HepG2 (cell line): Measurements from ENCODE around the gene CNN3. TPM values are rescaled to one million over a fixed set of nuclear protein-coding genes. Genes with fewer than 3 reads are reported as not detected.
A peak's percentile ranks its signal among the peaks of the same experiment; 100 is the strongest.

ENCODE experiments used
- DPF2 ChIP-seq: sonication (generic); formaldehyde crosslinking; IDR thresholded peaks from 2 replicates; pipeline ENCODE4 v1.4.0; 2020; ENCODE audit warnings: mild to moderate bottlenecking, low read depth, missing genetic modification reagents, borderline replicate concordance
- EP300 ChIP-seq, 3 experiments: sonication (generic) in 1 of 3; formaldehyde crosslinking in 1 of 3; IDR thresholded peaks; 2 replicates each; pipeline versions ENCODE4 v1.5.1 to v1.6.1; 2011 to 2020; ENCODE audit warnings: low read depth in 2 of 3, low read length in 2 of 3, borderline replicate concordance in 1 of 3, improper control_type of control experiment in 1 of 3, mild to moderate bottlenecking in 1 of 3, missing genetic modification reagents in 1 of 3, moderate library complexity in 1 of 3
- HOXA5 ChIP-seq: sonication (generic); formaldehyde crosslinking; IDR thresholded peaks from 2 replicates; pipeline ENCODE4 v1.4.0; 2020; ENCODE audit warnings: missing genetic modification reagents
- JUNB ChIP-seq: sonication (generic); formaldehyde crosslinking; IDR thresholded peaks from 2 replicates; pipeline ENCODE4 v1.8.0; 2022; ENCODE audit warnings: missing genetic modification reagents, mild to moderate bottlenecking, borderline replicate concordance
- KAT2B ChIP-seq: fragments of 150-350 bp; IDR thresholded peaks from 2 replicates; pipeline ENCODE4 v1.6.1; 2014; ENCODE audit warnings: low read depth, low read length, borderline replicate concordance
- KLF12 ChIP-seq: sonication (generic); formaldehyde crosslinking; IDR thresholded peaks from 2 replicates; pipeline ENCODE4 v1.4.0; 2020; ENCODE audit warnings: missing genetic modification reagents, borderline replicate concordance
- LCORL ChIP-seq, 2 experiments: fragments of 450-650 bp in 1 of 2; sonication (generic) in 1 of 2; formaldehyde crosslinking in 1 of 2; IDR thresholded peaks; 2 replicates each; pipeline versions ENCODE4 v1.5.0 to v1.6.1; 2017 to 2020; ENCODE audit warnings: antibody characterized with exemption in 1 of 2, missing genetic modification reagents in 1 of 2
- MAF1 ChIP-seq: sonication (generic); formaldehyde crosslinking; IDR thresholded peaks from 2 replicates; pipeline ENCODE4 v1.5.0; 2020; ENCODE audit warnings: missing genetic modification reagents, borderline replicate concordance
- MYC ChIP-seq: sonication (generic); formaldehyde crosslinking; IDR thresholded peaks from 2 replicates; pipeline ENCODE4 v1.9.0; 2021; ENCODE audit warnings: missing genetic modification reagents, borderline replicate concordance
- MZF1 ChIP-seq: sonication (generic); formaldehyde crosslinking; IDR thresholded peaks from 2 replicates; pipeline ENCODE4 v1.8.1; 2023; ENCODE audit warnings: mild to moderate bottlenecking, missing genetic modification reagents, borderline replicate concordance
- RFX5 ChIP-seq: IDR thresholded peaks from 2 replicates; pipeline ENCODE4 v1.6.1; 2011; ENCODE audit warnings: low read depth, low read length, improper control_type of control experiment
- SMC3 ChIP-seq: IDR thresholded peaks from 2 replicates; pipeline ENCODE4 v1.6.1; 2011; ENCODE audit warnings: low read length, improper control_type of control experiment
- TARDBP ChIP-seq: sonication (generic); formaldehyde crosslinking; IDR thresholded peaks from 2 replicates; pipeline ENCODE4 v1.8.0; 2022; ENCODE audit warnings: mild to moderate bottlenecking, missing genetic modification reagents
- WIZ ChIP-seq: sonication (generic); formaldehyde crosslinking; IDR thresholded peaks from 2 replicates; pipeline ENCODE4 v1.5.1; 2020; ENCODE audit warnings: mild to moderate bottlenecking, missing genetic modification reagents
- ZNF232 ChIP-seq: sonication (generic); formaldehyde crosslinking; IDR thresholded peaks from 2 replicates; pipeline ENCODE4 v1.4.0; 2020; ENCODE audit warnings: missing genetic modification reagents, borderline replicate concordance
- ZNF256 ChIP-seq: sonication (generic); formaldehyde crosslinking; conservative IDR thresholded peaks from 2 replicates; pipeline ENCODE4 v1.4.0; 2020; ENCODE audit warnings: missing genetic modification reagents
- ZNF605 ChIP-seq: sonication (generic); formaldehyde crosslinking; IDR thresholded peaks from 2 replicates; pipeline ENCODE4 v1.8.0; 2022; ENCODE audit warnings: mild to moderate bottlenecking, missing genetic modification reagents
- polyA plus RNA-seq, 8 experiments: library from polyadenylated mRNA; depleted of rRNA in 3 of 8; stranded (reverse) in 7 of 8; unstranded in 1 of 8; fragments of >200 nt; fragmentation: Illumina TruSeq in 4 of 8; extraction: Trizol in 4 of 8; gene quantifications; 2 replicates each; pipeline versions ENCODE4 v1.2.1 to v1.2.3, GENCODE V29; 2011 to 2016; ENCODE audit warnings: low read depth in 4 of 8, missing spikeins in 1 of 8, mixed read lengths in 1 of 8; ENCODE audit not compliant: insufficient read depth in 1 of 8
- total RNA-seq, 5 experiments: library from RNA; depleted of rRNA; stranded (reverse); fragments of >200 nt; fragmentation: Illumina TruSeq; extraction: Trizol; gene quantifications; 2 replicates each; pipeline ENCODE4 v1.2.3, GENCODE V29; 2016; ENCODE audit warnings: low read depth in 1 of 5
- TF ChIP-seq, protein P1 (sequence below): IDR thresholded peaks from 2 replicates; pipeline ENCODE4 v1.6.1; 2016; ENCODE audit warnings: missing compliant biosample characterization, missing genetic modification reagents, borderline replicate concordance
- TF ChIP-seq, protein P2 (sequence below): sonication (generic); formaldehyde crosslinking; IDR thresholded peaks from 2 replicates; pipeline ENCODE4 v1.8.0; 2023; ENCODE audit warnings: mild to moderate bottlenecking, missing genetic modification reagents
- TF ChIP-seq, protein P3 (sequence below): sonication (generic); formaldehyde crosslinking; IDR thresholded peaks from 2 replicates; pipeline ENCODE4 v1.8.1; 2023; ENCODE audit warnings: mild to moderate bottlenecking, inconsistent platforms, moderate library complexity, missing genetic modification reagents, borderline replicate concordance
- TF ChIP-seq, protein P4 (sequence below): sonication (generic); formaldehyde crosslinking; conservative IDR thresholded peaks from 2 replicates; pipeline ENCODE4 v1.8.0; 2022; ENCODE audit warnings: mild to moderate bottlenecking, moderate library complexity, missing genetic modification reagents
- TF ChIP-seq, protein P5 (sequence below): sonication (generic); formaldehyde crosslinking; conservative IDR thresholded peaks from 2 replicates; pipeline ENCODE4 v1.4.0; 2020; ENCODE audit warnings: missing genetic modification reagents

The CNN3 gene
- total and polyA plus RNA-seq, 2 of the 13 experiments (the other 11 are each of a cell fraction or from before 2014, with no cell fraction given), result 113 to 223 TPM

DNA sequence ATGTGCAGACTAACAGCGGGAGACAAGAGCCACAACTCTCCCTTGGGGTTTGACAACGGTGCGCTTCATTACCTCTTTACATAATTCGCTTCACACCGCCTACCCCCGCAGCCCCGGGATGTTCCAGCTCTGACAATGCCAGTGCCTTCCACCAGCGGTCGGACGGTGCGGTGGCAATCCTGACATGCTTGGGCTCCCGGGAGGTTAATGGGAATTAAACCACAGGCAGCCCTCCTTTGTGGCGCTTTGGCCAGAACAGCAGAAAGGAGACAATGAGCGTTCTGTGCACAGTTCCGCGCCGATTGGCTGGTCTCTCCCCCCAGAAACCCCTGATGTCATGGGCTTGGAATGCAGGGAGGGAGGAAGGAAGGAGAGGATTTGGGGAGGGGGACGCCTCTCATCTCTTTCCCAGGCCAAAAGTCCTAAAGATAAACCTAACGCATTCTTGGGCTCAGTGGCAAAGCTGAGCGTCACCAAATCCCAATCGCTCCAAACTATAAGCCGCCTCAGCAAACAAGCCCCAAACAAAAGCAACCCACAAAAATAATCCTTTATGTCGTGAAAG is 1.3 kb downstream of the CNN3 start (continued):
- TF ChIP-seq, protein P1, sequence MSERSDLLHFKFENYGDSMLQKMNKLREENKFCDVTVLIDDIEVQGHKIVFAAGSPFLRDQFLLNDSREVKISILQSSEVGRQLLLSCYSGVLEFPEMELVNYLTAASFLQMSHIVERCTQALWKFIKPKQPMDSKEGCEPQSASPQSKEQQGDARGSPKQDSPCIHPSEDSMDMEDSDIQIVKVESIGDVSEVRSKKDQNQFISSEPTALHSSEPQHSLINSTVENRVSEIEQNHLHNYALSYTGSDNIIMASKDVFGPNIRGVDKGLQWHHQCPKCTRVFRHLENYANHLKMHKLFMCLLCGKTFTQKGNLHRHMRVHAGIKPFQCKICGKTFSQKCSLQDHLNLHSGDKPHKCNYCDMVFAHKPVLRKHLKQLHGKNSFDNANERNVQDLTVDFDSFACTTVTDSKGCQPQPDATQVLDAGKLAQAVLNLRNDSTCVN, result no peak
- TF ChIP-seq ZNF232 (0 out of 2 replicates have a peak, but pooled peaks have one; percentile 38), MAF1 (CRISPR knock-in tag) (0 out of 2 replicates have a peak, but pooled peaks have one; percentile 46), KLF12 (CRISPR knock-in tag) (peak; percentile 58; the same call in 1 of the 2 replicates), MZF1 (no peak), SMC3 (peak; percentile 4; the same call in 1 of the 2 replicates), MYC (CRISPR knock-in tag) (no peak), DPF2 (CRISPR knock-in tag) (no peak), JUNB (CRISPR knock-in tag) (peak; percentile 75; the same call in 1 of the 2 replicates), HOXA5 (CRISPR knock-in tag) (peak; percentile 80), LCORL (IDR thresholded peaks at IDR 0.05) (0 out of 2 replicates have a peak, but pooled peaks have one; percentile 67), LCORL (CRISPR knock-in tag; IDR thresholded peaks at IDR 0.05) (peak; percentile 97), ZNF256 (CRISPR knock-in tag) (peak; percentile 55; the same call in 1 of the 2 replicates), ZNF605 (CRISPR knock-in tag) (peak; percentile 79), KAT2B (no peak), WIZ (CRISPR knock-in tag) (no peak), RFX5 (0 out of 2 replicates have a peak, but pooled peaks have one; percentile 41), EP300 (IDR thresholded peaks at IDR 0.05; ENCODE audit: low read depth in 2 of 2, low read length in 2 of 2) (peak in 1 of 2 experiments; percentile 4; a peak in 1 of 4 replicates), EP300 (CRISPR knock-in tag; IDR thresholded peaks at IDR 0.05; ENCODE audit: borderline replicate concordance) (no peak), TARDBP (peak; percentile 34)
- TF ChIP-seq, protein P2, sequence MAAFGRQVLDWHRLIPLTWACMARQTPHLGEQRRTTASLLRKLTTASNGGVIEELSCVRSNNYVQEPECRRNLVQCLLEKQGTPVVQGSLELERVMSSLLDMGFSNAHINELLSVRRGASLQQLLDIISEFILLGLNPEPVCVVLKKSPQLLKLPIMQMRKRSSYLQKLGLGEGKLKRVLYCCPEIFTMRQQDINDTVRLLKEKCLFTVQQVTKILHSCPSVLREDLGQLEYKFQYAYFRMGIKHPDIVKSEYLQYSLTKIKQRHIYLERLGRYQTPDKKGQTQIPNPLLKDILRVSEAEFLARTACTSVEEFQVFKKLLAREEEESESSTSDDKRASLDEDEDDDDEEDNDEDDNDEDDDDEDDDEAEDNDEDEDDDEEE, result no peak
- TF ChIP-seq, protein P3, sequence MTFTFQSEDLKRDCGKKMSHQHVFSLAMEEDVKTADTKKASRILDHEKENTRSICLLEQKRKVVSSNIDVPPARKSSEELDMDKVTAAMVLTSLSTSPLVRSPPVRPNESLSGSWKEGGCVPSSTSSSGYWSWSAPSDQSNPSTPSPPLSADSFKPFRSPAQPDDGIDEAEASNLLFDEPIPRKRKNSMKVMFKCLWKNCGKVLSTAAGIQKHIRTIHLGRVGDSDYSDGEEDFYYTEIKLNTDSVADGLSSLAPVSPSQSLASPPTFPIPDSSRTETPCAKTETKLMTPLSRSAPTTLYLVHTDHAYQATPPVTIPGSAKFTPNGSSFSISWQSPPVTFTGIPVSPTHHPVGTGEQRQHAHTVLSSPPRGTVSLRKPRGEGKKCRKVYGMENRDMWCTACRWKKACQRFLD (CRISPR knock-in tag), result peak; percentile 23; the same call in 1 of the 2 replicates
- TF ChIP-seq, protein P4, sequence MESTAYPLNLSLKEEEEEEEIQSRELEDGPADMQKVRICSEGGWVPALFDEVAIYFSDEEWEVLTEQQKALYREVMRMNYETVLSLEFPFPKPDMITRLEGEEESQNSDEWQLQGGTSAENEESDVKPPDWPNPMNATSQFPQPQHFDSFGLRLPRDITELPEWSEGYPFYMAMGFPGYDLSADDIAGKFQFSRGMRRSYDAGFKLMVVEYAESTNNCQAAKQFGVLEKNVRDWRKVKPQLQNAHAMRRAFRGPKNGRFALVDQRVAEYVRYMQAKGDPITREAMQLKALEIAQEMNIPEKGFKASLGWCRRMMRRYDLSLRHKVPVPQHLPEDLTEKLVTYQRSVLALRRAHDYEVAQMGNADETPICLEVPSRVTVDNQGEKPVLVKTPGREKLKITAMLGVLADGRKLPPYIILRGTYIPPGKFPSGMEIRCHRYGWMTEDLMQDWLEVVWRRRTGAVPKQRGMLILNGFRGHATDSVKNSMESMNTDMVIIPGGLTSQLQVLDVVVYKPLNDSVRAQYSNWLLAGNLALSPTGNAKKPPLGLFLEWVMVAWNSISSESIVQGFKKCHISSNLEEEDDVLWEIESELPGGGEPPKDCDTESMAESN (CRISPR knock-in tag), result no peak
- TF ChIP-seq, protein P5, sequence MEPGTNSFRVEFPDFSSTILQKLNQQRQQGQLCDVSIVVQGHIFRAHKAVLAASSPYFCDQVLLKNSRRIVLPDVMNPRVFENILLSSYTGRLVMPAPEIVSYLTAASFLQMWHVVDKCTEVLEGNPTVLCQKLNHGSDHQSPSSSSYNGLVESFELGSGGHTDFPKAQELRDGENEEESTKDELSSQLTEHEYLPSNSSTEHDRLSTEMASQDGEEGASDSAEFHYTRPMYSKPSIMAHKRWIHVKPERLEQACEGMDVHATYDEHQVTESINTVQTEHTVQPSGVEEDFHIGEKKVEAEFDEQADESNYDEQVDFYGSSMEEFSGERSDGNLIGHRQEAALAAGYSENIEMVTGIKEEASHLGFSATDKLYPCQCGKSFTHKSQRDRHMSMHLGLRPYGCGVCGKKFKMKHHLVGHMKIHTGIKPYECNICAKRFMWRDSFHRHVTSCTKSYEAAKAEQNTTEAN, result 0 out of 2 replicates have a peak, but pooled peaks have one; percentile 36
